ENCODE data around the gene C4orf36. TPM values are rescaled to one million over a fixed set of nuclear protein-coding genes. Genes with fewer than 3 reads are reported as not detected.

Gene C4orf36
- total RNA-seq, 2 experiments from 2014 or later = not detected

DNA sequence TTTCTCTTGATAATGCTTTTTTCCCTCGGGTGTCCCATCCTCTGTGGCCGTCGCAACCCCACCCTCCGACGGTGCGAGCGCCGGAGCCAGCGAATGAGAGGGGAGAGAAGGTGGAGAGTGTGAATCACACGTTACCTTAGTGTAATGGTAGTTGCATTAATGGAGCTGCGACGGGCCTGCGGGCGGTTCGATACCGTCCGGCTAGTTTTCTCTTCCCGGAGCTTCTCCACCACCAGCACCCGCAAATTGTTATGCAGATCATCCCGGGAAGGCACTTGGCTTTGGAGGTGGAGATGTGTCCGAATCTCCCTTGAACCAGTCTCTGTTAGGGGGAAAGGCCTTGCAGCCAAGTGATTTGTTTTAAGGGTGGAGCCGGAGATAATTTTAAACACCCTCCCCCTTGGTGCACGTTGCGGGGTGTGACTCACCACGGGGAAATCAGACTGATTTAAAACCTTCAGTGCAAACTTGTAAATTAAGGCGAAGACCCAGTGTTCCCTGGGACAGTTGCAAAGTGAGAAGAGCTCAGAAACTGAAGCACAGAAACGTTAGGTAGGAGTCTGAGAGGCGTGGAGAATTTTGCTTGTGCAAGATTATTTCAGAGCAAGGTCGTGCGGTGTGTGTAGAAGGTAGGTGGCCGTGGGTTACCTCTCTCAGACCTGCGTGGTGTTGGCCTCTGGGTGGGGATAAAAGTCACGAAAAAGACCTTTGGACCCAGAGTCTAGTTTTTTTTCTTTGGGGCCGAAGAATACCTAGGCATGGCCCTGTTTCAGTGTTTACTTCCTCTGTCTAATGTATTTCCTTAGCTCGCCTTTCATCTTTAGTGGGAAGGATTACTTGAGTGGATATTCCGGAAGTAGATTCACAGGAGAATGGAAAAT, 43.9 kb upstream of the C4orf36 start:
- intact Hi-C loops (cut with DNase I, micrococcal nuclease) = loop anchor here (1.0 to 10.0 kb wide), 9 partner anchors 25 to 1659 kb away; partner anchors contain the start of genes HERC3 (in 1 of the 2), HERC5 (in 1 of the 2), HSD17B11 (in 1 of the 2) and KLHL8 (in 1 of the 2)
- peaks cover 56% of the 10 kb centered on the region for H3K4me1 Mint-ChIP-seq (ENCODE audit: low read depth)

DNA sequence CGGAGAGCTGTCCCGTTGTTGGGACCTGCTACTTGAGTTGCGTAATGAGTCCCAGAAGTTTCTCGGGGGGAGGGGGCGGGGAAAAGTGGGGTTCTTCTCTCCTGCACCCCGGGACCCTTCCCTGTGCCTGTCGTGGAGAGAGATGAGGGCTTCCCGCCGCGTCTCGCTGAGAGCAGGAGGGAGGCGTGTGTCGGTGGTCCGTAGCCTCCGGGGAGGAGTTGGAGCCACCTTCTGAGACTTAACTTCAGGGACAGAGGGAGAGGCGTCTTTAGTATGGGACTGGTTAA, 43.3 kb upstream of the C4orf36 start:
- Mint-ChIP-seq H3K4me3 (peak overlapping the region; percentile 96), H3K27me3 (no peaks in the 10 kb centered on the region), H3K27ac (peak overlapping the region; percentile 94), H3K36me3 (ENCODE audit: low read depth) (peaks cover 8% of the 10 kb centered on the region), H3K9me3 (no peaks in the 10 kb centered on the region), H3K4me1 (ENCODE audit: low read depth) (peaks cover 56% of the 10 kb centered on the region)
- Histone ChIP-seq H3K36me3 (ENCODE audit: insufficient read depth, low read length) (no peaks in the 10 kb centered on the region), H3K9me3 (ENCODE audit: control insufficient read depth in 1 of 2, insufficient read depth in 1 of 2, low read length in 2 of 2) (no peaks in the 10 kb centered on the region), H3K27me3 (ENCODE audit: control insufficient read depth in 1 of 2, insufficient read depth in 2 of 2, low read length in 2 of 2) (no peaks in the 10 kb centered on the region), H3K27ac (ENCODE audit: low read depth in 1 of 2, low read length in 2 of 2) (peak overlapping the region; percentile 81), H3K4me3 (ENCODE audit: low read length) (peak overlapping the region; percentile 93), H3K4me1 (ENCODE audit: insufficient read depth, low read length) (peaks cover 36% of the 10 kb centered on the region)
- CTCF ChIA-PET = interaction anchor here (0.8 to 6.6 kb wide), 8 partner anchors 13 to 284 kb away, joined by 3 to 48 read pairs (median 6); no protein-coding TSS in a partner anchor
- DNase-seq (peak in 5 of 14 experiments; percentile 5 to 63 (median 49)), ATAC-seq (ENCODE audit: poor library complexity) (no peak)
- intact Hi-C loops (cut with DNase I, micrococcal nuclease) = loop anchor here (2.0 to 10.0 kb wide), 6 partner anchors 37 to 1659 kb away; partner anchors contain the start of genes HERC3 (in 1 of the 2), HERC5 (in 1 of the 2), HSD17B11 (in 1 of the 2) and KLHL8 (in 1 of the 2)
- POLR2A ChIA-PET = interaction anchor here (0.6 to 13.4 kb wide), 20 partner anchors 9 to 1521 kb away, joined by 3 to 351 read pairs (median 8); partner anchors contain the start of genes HERC5, HSD17B11, KLHL8 and NUDT9
- TF ChIP-seq, protein P1, sequence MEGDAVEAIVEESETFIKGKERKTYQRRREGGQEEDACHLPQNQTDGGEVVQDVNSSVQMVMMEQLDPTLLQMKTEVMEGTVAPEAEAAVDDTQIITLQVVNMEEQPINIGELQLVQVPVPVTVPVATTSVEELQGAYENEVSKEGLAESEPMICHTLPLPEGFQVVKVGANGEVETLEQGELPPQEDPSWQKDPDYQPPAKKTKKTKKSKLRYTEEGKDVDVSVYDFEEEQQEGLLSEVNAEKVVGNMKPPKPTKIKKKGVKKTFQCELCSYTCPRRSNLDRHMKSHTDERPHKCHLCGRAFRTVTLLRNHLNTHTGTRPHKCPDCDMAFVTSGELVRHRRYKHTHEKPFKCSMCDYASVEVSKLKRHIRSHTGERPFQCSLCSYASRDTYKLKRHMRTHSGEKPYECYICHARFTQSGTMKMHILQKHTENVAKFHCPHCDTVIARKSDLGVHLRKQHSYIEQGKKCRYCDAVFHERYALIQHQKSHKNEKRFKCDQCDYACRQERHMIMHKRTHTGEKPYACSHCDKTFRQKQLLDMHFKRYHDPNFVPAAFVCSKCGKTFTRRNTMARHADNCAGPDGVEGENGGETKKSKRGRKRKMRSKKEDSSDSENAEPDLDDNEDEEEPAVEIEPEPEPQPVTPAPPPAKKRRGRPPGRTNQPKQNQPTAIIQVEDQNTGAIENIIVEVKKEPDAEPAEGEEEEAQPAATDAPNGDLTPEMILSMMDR (IDR thresholded peaks at IDR 0.05) = no peak

More for the DNA sequence above, 43.9 kb upstream of the C4orf36 start:
- TF ChIP-seq, protein P1 (IDR thresholded peaks at IDR 0.05) = no peak
- no peaks in the 10 kb centered on the region for H3K9me3 Mint-ChIP-seq
- peaks cover 8% of the 10 kb centered on the region for H3K36me3 Mint-ChIP-seq (ENCODE audit: low read depth)
- POLR2A ChIA-PET = interaction anchor here (0.6 to 13.4 kb wide), 23 partner anchors 9 to 1521 kb away, joined by 3 to 351 read pairs (median 7); partner anchors contain the start of genes HSD17B11, KLHL8, NUDT9 and PPM1K
- H3K27ac ChIP-seq (ENCODE audit: low read depth in 1 of 2, low read length in 2 of 2) = peak overlapping the region; percentile 81
- peak overlapping the region; percentile 96 for H3K4me3 Mint-ChIP-seq
- no peaks in the 10 kb centered on the region for H3K9me3 ChIP-seq (ENCODE audit: control insufficient read depth in 1 of 2, insufficient read depth in 1 of 2, low read length in 2 of 2)
- DNase-seq = peak; percentile 49 to 87 (median 70)
- CTCF ChIA-PET = interaction anchor here (0.6 to 6.6 kb wide), 13 partner anchors 14 to 283 kb away, joined by 3 to 48 read pairs (median 3); no protein-coding TSS in a partner anchor
- H3K27me3 Mint-ChIP-seq = no peaks in the 10 kb centered on the region
- peak overlapping the region; percentile 93 for H3K4me3 ChIP-seq (ENCODE audit: low read length)
- no peaks in the 10 kb centered on the region for H3K27me3 ChIP-seq (ENCODE audit: control insufficient read depth in 1 of 2, insufficient read depth in 2 of 2, low read length in 2 of 2)
- peaks cover 42% of the 10 kb centered on the region for H3K4me1 ChIP-seq (ENCODE audit: insufficient read depth, low read length)
- peak; percentile 61 for ATAC-seq (ENCODE audit: poor library complexity)
- H3K27ac Mint-ChIP-seq = peak overlapping the region; percentile 94
- H3K36me3 ChIP-seq (ENCODE audit: insufficient read depth, low read length) = no peaks in the 10 kb centered on the region

DNA sequence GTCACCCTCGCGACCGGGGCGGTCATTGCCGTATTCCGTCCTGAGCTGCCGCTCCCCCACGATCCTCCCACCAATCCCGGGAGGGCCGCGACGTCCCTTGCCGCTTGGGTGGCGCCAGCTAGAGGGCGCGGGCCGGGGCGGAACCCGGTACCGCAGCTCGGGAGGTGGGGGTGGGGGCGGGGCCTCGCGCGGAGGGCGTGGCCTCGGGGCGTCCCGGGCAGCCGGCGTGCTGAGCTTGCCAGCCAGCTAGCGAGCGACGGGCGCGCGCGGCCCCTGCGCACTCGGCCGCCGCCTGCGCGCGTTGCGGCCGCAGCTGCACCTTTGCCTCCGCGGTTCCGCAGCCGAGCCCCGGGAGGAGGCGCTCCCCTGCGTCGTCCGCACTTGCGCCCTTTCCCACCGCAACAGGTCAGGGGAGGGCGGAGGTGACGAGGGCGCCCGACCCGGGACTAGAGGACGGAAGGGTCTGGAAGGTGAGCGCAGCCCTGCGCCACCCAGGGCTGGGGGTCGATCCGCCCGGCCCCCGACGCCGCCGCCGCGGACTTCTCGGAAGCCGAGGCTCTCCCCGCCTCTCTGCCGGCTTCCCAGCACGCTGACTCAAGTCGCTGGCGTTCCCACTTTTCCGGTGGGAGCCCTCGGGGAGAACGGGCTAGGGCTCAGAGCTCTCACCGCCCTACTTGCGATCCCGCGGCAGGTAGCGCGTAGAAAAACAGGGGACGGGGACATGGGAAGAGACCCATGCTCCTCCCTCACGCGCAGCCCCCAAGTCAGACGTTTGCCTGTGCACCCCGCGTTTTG, 42.7 kb upstream of the C4orf36 start, which contains the start of gene AFF1:
TSS of gene AFF1 (plus strand) at position 241 of the 795 bp plus-strand sequence. CDS start 13,523 bp downstream, outside the sequence.
- ChIA-PET CTCF (interaction anchor here (0.6 to 6.6 kb wide), 25 partner anchors 13 to 284 kb away, joined by 3 to 48 read pairs (median 4); no protein-coding TSS in a partner anchor), POLR2A (interaction anchor here (0.6 to 13.4 kb wide), 28 partner anchors 10 to 1522 kb away, joined by 3 to 351 read pairs (median 6); partner anchors contain the start of genes HERC5, HSD17B11, KLHL8 and NUDT9)
- Mint-ChIP-seq H3K4me3 (peak within 1 kb of the TSS; percentile 96), H3K4me1 (ENCODE audit: low read depth) (peaks cover 52% of the 10 kb centered on the region), H3K36me3 (ENCODE audit: low read depth) (peaks cover 9% of the 10 kb centered on the region), H3K27ac (peak within 1 kb of the TSS; percentile 94), H3K9me3 (no peaks in the 10 kb centered on the region), H3K27me3 (no peaks in the 10 kb centered on the region)
- no peaks in the 10 kb centered on the region for H3K9me3 ChIP-seq (ENCODE audit: control insufficient read depth in 1 of 2, insufficient read depth in 1 of 2, low read length in 2 of 2)
- peak within 1 kb of the TSS; percentile 81 for H3K27ac ChIP-seq (ENCODE audit: low read depth in 1 of 2, low read length in 2 of 2)
- peak within 1 kb of the TSS; percentile 93 for H3K4me3 ChIP-seq (ENCODE audit: low read length)
- H3K27me3 ChIP-seq (ENCODE audit: control insufficient read depth in 1 of 2, insufficient read depth in 2 of 2, low read length in 2 of 2) = no peaks in the 10 kb centered on the region
- ATAC-seq (ENCODE audit: poor library complexity) (peak; percentile 65), DNase-seq (peak; percentile 73 to 98 (median 82))
- TF ChIP-seq, protein P1 (IDR thresholded peaks at IDR 0.05) = peak; percentile 47
- H3K36me3 ChIP-seq (ENCODE audit: insufficient read depth, low read length) = no peaks in the 10 kb centered on the region
- intact Hi-C loops (cut with DNase I, micrococcal nuclease) = loop anchor here (2.0 to 10.0 kb wide), 6 partner anchors 37 to 1660 kb away; partner anchors contain the start of genes HERC3 (in 1 of the 2), HERC5 (in 1 of the 2), HSD17B11 (in 1 of the 2) and KLHL8 (in 1 of the 2)
- H3K4me1 ChIP-seq (ENCODE audit: insufficient read depth, low read length) = peaks cover 30% of the 10 kb centered on the region
